ENCODE measurements around the gene STEAP3. TPM values are rescaled to one million over a fixed set of nuclear protein-coding genes. Genes with fewer than 3 reads are reported as not detected.

The STEAP3 gene
- total RNA-seq, 2 donors from 2014 or later = 26.6 to 52.2 TPM

DNA sequence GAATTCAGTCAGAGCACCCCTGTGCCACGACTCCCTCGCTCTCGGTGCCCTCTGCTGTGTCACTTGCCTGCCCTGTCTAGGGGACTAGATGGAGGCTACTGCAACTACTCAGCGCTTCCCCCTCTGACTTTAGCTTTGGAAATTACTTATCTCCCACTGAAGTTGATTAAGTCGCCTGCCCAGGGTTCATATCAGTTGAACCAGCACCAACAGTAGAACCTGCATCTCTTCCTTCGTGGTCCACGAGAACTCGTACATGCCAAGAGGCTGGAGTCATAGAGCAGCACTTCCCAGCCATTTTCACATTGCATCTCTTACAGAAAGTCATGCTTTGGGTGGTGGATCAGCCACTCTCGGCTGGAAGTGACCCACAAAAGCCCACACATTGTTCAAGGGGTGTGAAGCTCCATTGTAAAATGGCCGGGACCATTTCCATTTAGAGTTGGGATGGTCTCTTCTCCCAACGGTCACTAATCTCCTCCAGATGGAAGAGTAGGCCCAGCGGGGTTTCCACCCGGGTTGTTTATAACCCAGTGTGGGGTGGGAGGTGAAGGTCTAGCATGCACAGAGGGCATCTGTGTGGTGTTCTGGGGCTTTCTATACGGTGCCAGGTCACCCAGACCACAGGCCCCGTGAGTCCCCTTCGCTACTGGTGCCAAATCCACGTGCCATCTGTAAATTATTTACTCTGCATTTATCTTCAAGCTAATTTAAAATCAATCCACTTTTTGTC, 38.0 kb downstream of the STEAP3 start:
- no peaks in the 10 kb centered on the region for H3K9me3 ChIP-seq
- TF ChIP-seq, protein P1, sequence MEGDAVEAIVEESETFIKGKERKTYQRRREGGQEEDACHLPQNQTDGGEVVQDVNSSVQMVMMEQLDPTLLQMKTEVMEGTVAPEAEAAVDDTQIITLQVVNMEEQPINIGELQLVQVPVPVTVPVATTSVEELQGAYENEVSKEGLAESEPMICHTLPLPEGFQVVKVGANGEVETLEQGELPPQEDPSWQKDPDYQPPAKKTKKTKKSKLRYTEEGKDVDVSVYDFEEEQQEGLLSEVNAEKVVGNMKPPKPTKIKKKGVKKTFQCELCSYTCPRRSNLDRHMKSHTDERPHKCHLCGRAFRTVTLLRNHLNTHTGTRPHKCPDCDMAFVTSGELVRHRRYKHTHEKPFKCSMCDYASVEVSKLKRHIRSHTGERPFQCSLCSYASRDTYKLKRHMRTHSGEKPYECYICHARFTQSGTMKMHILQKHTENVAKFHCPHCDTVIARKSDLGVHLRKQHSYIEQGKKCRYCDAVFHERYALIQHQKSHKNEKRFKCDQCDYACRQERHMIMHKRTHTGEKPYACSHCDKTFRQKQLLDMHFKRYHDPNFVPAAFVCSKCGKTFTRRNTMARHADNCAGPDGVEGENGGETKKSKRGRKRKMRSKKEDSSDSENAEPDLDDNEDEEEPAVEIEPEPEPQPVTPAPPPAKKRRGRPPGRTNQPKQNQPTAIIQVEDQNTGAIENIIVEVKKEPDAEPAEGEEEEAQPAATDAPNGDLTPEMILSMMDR (IDR thresholded peaks at IDR 0.05) = no peak
- no peak overlapping the region for H3K27ac ChIP-seq
- no peaks in the 10 kb centered on the region for H3K27me3 ChIP-seq
- no peaks in the 10 kb centered on the region for H3K4me1 ChIP-seq
- no peak overlapping the region for H3K4me3 ChIP-seq
- intact Hi-C loops (cut with DNase I) = no loop called here
- no peak for DNase-seq
- H3K36me3 ChIP-seq = no peaks in the 10 kb centered on the region
- no peak overlapping the region for H3K9ac ChIP-seq (ENCODE audit: low read depth in 2 of 2, low read length in 2 of 2)

GRCh38 chr2:119263025-119263424, 39.4 kb downstream of the STEAP3 start:
- H3K9ac ChIP-seq (ENCODE audit: low read depth in 2 of 2, low read length in 2 of 2) = no peak overlapping the region
- TF ChIP-seq, protein P1 (IDR thresholded peaks at IDR 0.05) = no peak
- H3K36me3 ChIP-seq = no peaks in the 10 kb centered on the region
- intact Hi-C loops (cut with DNase I) = no loop called here
- DNase-seq = no peak
- no peak overlapping the region for H3K4me3 ChIP-seq
- no peaks in the 10 kb centered on the region for H3K4me1 ChIP-seq
- no peak overlapping the region for H3K27ac ChIP-seq
- no peaks in the 10 kb centered on the region for H3K27me3 ChIP-seq
- H3K9me3 ChIP-seq = no peaks in the 10 kb centered on the region

DNA sequence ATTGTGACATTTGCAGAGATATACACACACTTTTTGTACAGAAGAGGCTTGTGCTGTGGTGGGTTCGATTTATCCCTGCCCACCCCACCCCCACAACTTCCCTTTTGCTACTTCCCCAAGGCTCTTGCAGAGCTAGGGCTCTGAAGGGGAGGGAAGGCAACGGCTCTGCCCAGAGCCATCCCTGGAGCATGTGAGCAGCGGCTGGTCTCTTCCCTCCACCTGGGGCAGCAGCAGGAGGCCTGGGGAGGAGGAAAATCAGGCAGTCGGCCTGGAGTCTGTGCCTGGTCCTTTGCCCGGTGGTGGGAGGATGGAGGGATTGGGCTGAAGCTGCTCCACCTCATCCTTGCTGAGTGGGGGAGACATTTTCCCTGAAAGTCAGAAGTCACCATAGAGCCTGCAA, 40.0 kb downstream of the STEAP3 start:
- DNase-seq = no peak
- TF ChIP-seq, protein P1 (IDR thresholded peaks at IDR 0.05) = no peak
- no peaks in the 10 kb centered on the region for H3K4me1 ChIP-seq
- no peaks in the 10 kb centered on the region for H3K36me3 ChIP-seq
- no peaks in the 10 kb centered on the region for H3K27me3 ChIP-seq
- no peak overlapping the region for H3K27ac ChIP-seq
- no peak overlapping the region for H3K4me3 ChIP-seq
- intact Hi-C loops (cut with DNase I) = no loop called here
- H3K9ac ChIP-seq (ENCODE audit: low read depth in 2 of 2, low read length in 2 of 2) = no peak overlapping the region
- no peaks in the 10 kb centered on the region for H3K9me3 ChIP-seq

DNA sequence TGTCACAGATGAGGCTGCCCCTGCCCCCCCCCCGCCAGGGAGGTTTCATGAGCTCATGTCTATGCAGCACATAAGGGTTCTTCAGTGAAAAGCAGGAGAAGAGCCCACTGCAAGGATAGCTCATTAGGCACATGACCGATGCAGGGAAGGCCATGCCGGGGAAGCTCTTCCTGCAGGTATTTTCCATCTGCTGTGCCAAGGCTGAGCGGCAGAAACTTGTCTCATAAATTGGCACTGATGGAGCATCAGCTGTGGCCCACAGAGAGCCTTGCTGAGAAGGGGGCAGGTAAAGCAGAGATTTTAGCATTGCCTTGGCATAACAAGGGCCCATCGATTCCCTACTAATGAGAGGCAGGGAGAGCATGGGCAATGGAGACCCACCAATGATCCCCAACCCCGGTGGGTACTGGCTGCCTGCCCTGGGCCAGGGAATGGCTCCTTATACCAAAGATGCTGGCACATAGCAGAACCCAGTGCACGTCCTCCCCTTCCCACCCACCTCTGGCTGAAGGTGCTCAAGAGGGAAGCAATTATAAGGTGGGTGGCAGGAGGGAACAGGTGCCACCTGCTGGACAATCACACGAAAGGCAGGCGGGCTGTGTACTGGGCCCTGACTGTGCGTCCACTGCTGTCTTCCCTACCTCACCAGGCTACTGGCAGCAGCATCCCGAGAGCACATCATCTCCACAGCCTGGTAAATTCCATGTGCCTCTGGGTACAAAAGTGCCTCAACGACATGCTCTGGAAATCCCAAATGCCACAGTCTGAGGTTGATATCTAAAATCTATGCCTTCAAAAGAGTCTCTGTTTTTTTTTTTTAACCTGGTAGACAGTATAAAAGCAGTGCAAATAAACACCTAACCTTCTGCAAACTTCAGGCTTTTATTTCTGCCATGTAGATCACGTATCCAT, 41.4 kb downstream of the STEAP3 start:
- H3K9ac ChIP-seq (ENCODE audit: low read depth in 2 of 2, low read length in 2 of 2) = no peak overlapping the region
- TF ChIP-seq, protein P1 (IDR thresholded peaks at IDR 0.05) = peak; percentile 70
- H3K27me3 ChIP-seq = no peaks in the 10 kb centered on the region
- intact Hi-C loops (cut with DNase I) = no loop called here
- no peaks in the 10 kb centered on the region for H3K9me3 ChIP-seq
- no peaks in the 10 kb centered on the region for H3K36me3 ChIP-seq
- no peaks in the 10 kb centered on the region for H3K4me1 ChIP-seq
- H3K27ac ChIP-seq = no peak overlapping the region
- no peak overlapping the region for H3K4me3 ChIP-seq
- peak; percentile 36 for DNase-seq

DNA sequence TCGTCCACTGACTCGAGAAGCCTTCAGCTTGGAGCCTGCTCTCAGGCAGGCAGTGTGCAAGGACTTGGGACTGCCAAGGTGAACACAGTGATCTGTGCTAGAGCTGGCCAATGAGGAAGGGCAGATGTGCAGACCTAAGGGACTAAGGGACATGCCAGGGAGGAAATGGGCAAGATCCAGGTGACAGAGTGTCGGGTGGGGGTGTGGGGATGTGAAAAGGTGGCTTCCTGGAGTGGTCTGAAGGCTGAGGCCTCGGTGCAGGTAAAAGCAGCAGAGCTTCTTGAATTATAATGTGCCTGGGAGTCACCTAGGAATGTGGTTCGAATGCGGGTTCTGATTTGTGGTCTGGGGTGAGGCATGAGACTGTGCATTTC, 42.0 kb downstream of the STEAP3 start:
- no peak overlapping the region for H3K9ac ChIP-seq (ENCODE audit: low read depth in 2 of 2, low read length in 2 of 2)
- H3K4me1 ChIP-seq = no peaks in the 10 kb centered on the region
- no peaks in the 10 kb centered on the region for H3K36me3 ChIP-seq
- H3K27me3 ChIP-seq = no peaks in the 10 kb centered on the region
- TF ChIP-seq, protein P1 (IDR thresholded peaks at IDR 0.05) = no peak
- H3K9me3 ChIP-seq = no peaks in the 10 kb centered on the region
- no peak overlapping the region for H3K27ac ChIP-seq
- intact Hi-C loops (cut with DNase I) = no loop called here
- no peak overlapping the region for H3K4me3 ChIP-seq
- no peak for DNase-seq
